Measurements from ENCODE around the gene PIEZO2. TPM values are rescaled to one million over a fixed set of nuclear protein-coding genes. Genes with fewer than 3 reads are reported as not detected.

PIEZO2 gene
- total and polyA plus RNA-seq, 2 of the 8 experiments (the other 6 are each of a cell fraction or from before 2014, with no cell fraction given), result 4.7 to 16.5 TPM

GRCh38 chr18:10898417-10898974 is 250.9 kb downstream of the PIEZO2 start:
- H2BK120ac ChIP-seq (replicated peaks; ENCODE audit: low read depth, low read length), result no peak overlapping the region
- H4K20me1 ChIP-seq (replicated peaks in 1 of 2; ENCODE audit: control insufficient read depth in 1 of 2, insufficient read depth in 2 of 2, low read length in 2 of 2), result no peaks in the 10 kb centered on the region
- H3K18ac ChIP-seq (ENCODE audit: extremely low read depth, low read length), result no peak overlapping the region
- no peak overlapping the region for H3K56ac ChIP-seq (replicated peaks; ENCODE audit: insufficient read length, low read depth, low read length)
- no peak overlapping the region for H4K8ac ChIP-seq (ENCODE audit: extremely low read depth, insufficient read depth, low read length)
- no peak overlapping the region for H3K9ac ChIP-seq (replicated peaks in 1 of 4; ENCODE audit: extremely low read depth in 1 of 4, low read depth in 3 of 4, low read length in 3 of 4)
- H2BK5ac ChIP-seq (ENCODE audit: low read depth, low read length), result no peak overlapping the region
- no peak overlapping the region for H2AFZ ChIP-seq (ENCODE audit: low read length)
- no peaks in the 10 kb centered on the region; the same call in 1 of the 2 replicates for H3K23me2 ChIP-seq (ENCODE audit: low read depth, low read length)
- POLR2A ChIA-PET (ENCODE audit: partially characterized antibody), result no interaction called here
- 96% methylated on average over 4 of the region's 4 CpGs; no CpG with 5 or more reads in 1 of the 2 experiments for WGBS, 2 experiments (ENCODE audit: extremely low coverage in 1 of 2, insufficient coverage in 1 of 2, insufficient read length in 1 of 2, insufficient replicate concordance in 2 of 2, low coverage in 1 of 2, low lambda C conversion rate in 2 of 2, missing lambda C conversion rate in 1 of 2)
- H3K27ac ChIP-seq (ENCODE audit: low read depth, low read length), result no peak overlapping the region
- no peaks in the 10 kb centered on the region for H3K79me2 ChIP-seq (ENCODE audit: control insufficient read depth in 1 of 2, insufficient read depth in 2 of 2, low read length in 2 of 2)
- no peaks in the 10 kb centered on the region for H3K4me1 ChIP-seq (replicated peaks in 1 of 4; ENCODE audit: control insufficient read depth in 3 of 4, insufficient read depth in 4 of 4, low read length in 3 of 4)
- DNase-seq (ENCODE audit: low read depth in 1 of 2, low spot score in 2 of 2), result no peak
- no peaks in the 10 kb centered on the region for H3K79me1 ChIP-seq (ENCODE audit: low read depth, low read length)
- FAIRE-seq, result no peak
- H2AK5ac ChIP-seq (ENCODE audit: low read depth, low read length), result no peak overlapping the region
- H3K36me3 ChIP-seq (ENCODE audit: control insufficient read depth in 2 of 4, insufficient read depth in 4 of 4, low read length in 3 of 4), result no peaks in the 10 kb centered on the region
- no peak overlapping the region for H4K5ac ChIP-seq (ENCODE audit: insufficient read length, low read depth, low read length)
- no peak overlapping the region for H3K14ac ChIP-seq (ENCODE audit: insufficient read length)
- H3K23ac ChIP-seq (ENCODE audit: insufficient read length), result no peak overlapping the region
- H2BK15ac ChIP-seq (ENCODE audit: low read length), result no peak overlapping the region
- no peak overlapping the region for H3K4me2 ChIP-seq (ENCODE audit: insufficient read depth in 1 of 2, low read depth in 2 of 2, low read length in 2 of 2)
- CTCF ChIA-PET (ENCODE audit: partially characterized antibody), result no interaction called here
- H3K9me3 ChIP-seq (ENCODE audit: insufficient read depth in 2 of 2, low read depth in 1 of 2, low read length in 1 of 2), result no peaks in the 10 kb centered on the region
- H3K4ac ChIP-seq (replicated peaks; ENCODE audit: insufficient read length, low read depth, low read length), result no peak overlapping the region
- no peak overlapping the region for H2BK12ac ChIP-seq (ENCODE audit: low read depth, low read length)
- no peaks in the 10 kb centered on the region for H3K27me3 ChIP-seq (replicated peaks in 1 of 4; ENCODE audit: control insufficient read depth in 3 of 4, extremely low read depth in 1 of 4, insufficient read depth in 3 of 4, low read length in 3 of 4)
- no peak overlapping the region for H4K91ac ChIP-seq (replicated peaks; ENCODE audit: insufficient read length, low read length)
- H3K4me3 ChIP-seq (ENCODE audit: extremely low read depth in 1 of 4, insufficient read depth in 2 of 4, low read depth in 3 of 4, low read length in 4 of 4), result no peak overlapping the region
- no peak overlapping the region for H2BK20ac ChIP-seq (ENCODE audit: low read length)
- TF ChIP-seq GABPA (IDR thresholded peaks at IDR 0.05; ENCODE audit: borderline replicate concordance, insufficient read depth, low read length) (no peak), CEBPB (IDR thresholded peaks at IDR 0.05; ENCODE audit: low read depth, low read length) (no peak), BACH1 (IDR thresholded peaks at IDR 0.05; ENCODE audit: low read length) (no peak), RFX5 (IDR thresholded peaks at IDR 0.05; ENCODE audit: borderline replicate concordance, low read depth, low read length) (no peak), JUN (IDR thresholded peaks at IDR 0.05; ENCODE audit: low read depth, low read length) (no peak), MAFK (IDR thresholded peaks at IDR 0.05; ENCODE audit: low read depth, low read length) (no peak), SUZ12 (IDR thresholded peaks at IDR 0.05; ENCODE audit: low read length) (no peak), CHD1 (IDR thresholded peaks at IDR 0.05; ENCODE audit: low read depth, low read length) (no peak), POU5F1 (IDR thresholded peaks at IDR 0.05; ENCODE audit: low read depth, low read length) (no peak), HDAC6 (IDR thresholded peaks at IDR 0.05; ENCODE audit: low read depth, low read length) (no peak), EGR1 (IDR thresholded peaks at IDR 0.05; ENCODE audit: borderline replicate concordance, low read depth, low read length) (no peak), ATF3 (IDR thresholded peaks at IDR 0.05; ENCODE audit: insufficient read depth, low read depth, low read length) (no peak), SP2 (IDR thresholded peaks at IDR 0.05; ENCODE audit: low read length) (no peak), CHD2 (IDR thresholded peaks at IDR 0.05; ENCODE audit: low read length) (no peak), ASH2L (IDR thresholded peaks at IDR 0.05; ENCODE audit: low read length) (no peak)
